IMR-90 (cell line): ENCODE results near the gene CYS1. TPM values are rescaled to one million over a fixed set of nuclear protein-coding genes. Genes with fewer than 3 reads are reported as not detected.

Source experiments
- ATAC-seq: fragments of 200-7000 bp; cut with Tn5 transposase; 2 replicates; pipeline ENCODE4 v1.9.1; 2020; ENCODE audit warnings: low read depth, mild to moderate bottlenecking, moderate library complexity
- BruUV-seq: library from RNA; stranded (reverse); fragments of 400-500 nt; replicated peaks from 2 replicates; lab custom pipeline; 2021; lab: Mats Ljungman, UMichigan
- CTCF ChIA-PET: fragments of 300-600 bp; formaldehyde crosslinking; extraction: SDS; loops from one replicate; lab custom pipeline; 2021; ENCODE audit warnings: antibody characterized with exemption; lab: Yijun Ruan, JAX
- POLR2A ChIA-PET: fragments of 300-600 bp; sonication (Branson Sonifier 250); formaldehyde crosslinking; loops from one replicate; lab custom pipeline; 2022; ENCODE audit warnings: antibody characterized with exemption; ENCODE audit not compliant: unreplicated experiment; lab: Charles Lee
- DNase-seq: peaks from one replicate; pipeline ENCODE4 v3.0.0; 2013
- H2AFZ ChIP-seq: replicated peaks from 2 replicates; pipeline ENCODE3; 2013; ENCODE audit warnings: low read length, mild to moderate bottlenecking; ENCODE audit not compliant: poor library complexity
- H2AK5ac ChIP-seq: 2 replicates; pipeline ENCODE4 v1.6.1; 2013; ENCODE audit warnings: low read depth, low read length, inconsistent platforms
- H2AK9ac ChIP-seq: replicated peaks from 2 replicates; pipeline ENCODE3; 2013; ENCODE audit warnings: mild to moderate bottlenecking, low read depth, low read length, moderate library complexity; ENCODE audit not compliant: poor library complexity
- H2BK120ac ChIP-seq: 2 replicates; pipeline ENCODE4 v1.6.1; 2013; ENCODE audit warnings: low read depth, low read length, inconsistent platforms
- H2BK15ac ChIP-seq: 3 replicates; pipeline ENCODE4 v1.6.1; 2013; ENCODE audit warnings: low read depth, low read length, inconsistent platforms
- H2BK20ac ChIP-seq: 2 replicates; pipeline ENCODE4 v1.6.1; 2013; ENCODE audit warnings: low read depth, mild to moderate bottlenecking, inconsistent platforms, low read length, moderate library complexity
- H2BK5ac ChIP-seq: 2 replicates; pipeline ENCODE4 v1.6.1; 2013; ENCODE audit warnings: mild to moderate bottlenecking, low read depth, low read length, inconsistent platforms; ENCODE audit not compliant: poor library complexity, severe bottlenecking
- H3K14ac ChIP-seq: replicated peaks from 2 replicates; pipeline ENCODE4 v1.6.1; 2013; ENCODE audit warnings: low read depth, low read length, inconsistent platforms
- H3K18ac ChIP-seq: 2 replicates; pipeline ENCODE4 v1.6.1; 2013; ENCODE audit warnings: low read depth, low read length, control low read depth
- H3K23ac ChIP-seq: 2 replicates; pipeline ENCODE4 v1.6.1; 2013; ENCODE audit warnings: low read depth, low read length, inconsistent platforms
- H3K27ac ChIP-seq: 2 replicates; pipeline ENCODE4 v1.5.1; 2013; ENCODE audit warnings: mild to moderate bottlenecking, control low read depth, low read length; ENCODE audit not compliant: insufficient read depth
- H3K27me3 ChIP-seq: 2 replicates; pipeline ENCODE4 v1.6.1; 2013; ENCODE audit warnings: low read length; ENCODE audit not compliant: control insufficient read depth, insufficient read depth
- H3K36me3 ChIP-seq: 2 replicates; pipeline ENCODE4 v1.6.1; 2013; ENCODE audit warnings: low read length, mixed read lengths; ENCODE audit not compliant: control insufficient read depth, insufficient read depth
- H3K4ac ChIP-seq: 2 replicates; pipeline ENCODE4 v1.6.1; 2013; ENCODE audit warnings: low read depth, low read length, inconsistent platforms
- H3K4me1 ChIP-seq: 2 replicates; pipeline ENCODE4 v1.6.1; 2013; ENCODE audit warnings: low read length, mixed read lengths; ENCODE audit not compliant: control insufficient read depth, insufficient read depth
- H3K4me2 ChIP-seq: 2 replicates; pipeline ENCODE4 v1.6.1; 2013; ENCODE audit warnings: low read depth, mild to moderate bottlenecking, control low read depth, low read length, moderate library complexity
- H3K4me3 ChIP-seq: 2 replicates; pipeline ENCODE4 v1.5.1; 2013; ENCODE audit warnings: low read depth, mild to moderate bottlenecking, control low read depth, low read length, moderate library complexity; ENCODE audit not compliant: insufficient read depth
- H3K56ac ChIP-seq: 2 replicates; pipeline ENCODE4 v1.6.1; 2013; ENCODE audit warnings: low read length, inconsistent platforms; ENCODE audit not compliant: insufficient read depth; ENCODE audit errors: extremely low read depth
- H3K79me1 ChIP-seq, 2 experiments: 2 replicates each; pipeline ENCODE4 v1.6.1; 2013; ENCODE audit warnings: low read length in 2 of 2, inconsistent platforms in 1 of 2, low read depth in 1 of 2
- H3K9ac ChIP-seq: 2 replicates; pipeline ENCODE4 v1.6.1; 2013; ENCODE audit warnings: low read depth, low read length, control low read depth
- H3K9me1 ChIP-seq: 2 replicates; pipeline ENCODE4 v1.6.1; 2013; ENCODE audit warnings: low read length, inconsistent platforms; ENCODE audit not compliant: insufficient read depth
- H3K9me3 ChIP-seq: 2 replicates; pipeline ENCODE4 v1.6.1; 2013; ENCODE audit warnings: low read length; ENCODE audit not compliant: control insufficient read depth, insufficient read depth
- H4K20me1 ChIP-seq: 2 replicates; pipeline ENCODE4 v1.6.1; 2013; ENCODE audit warnings: low read length, inconsistent platforms; ENCODE audit not compliant: insufficient read depth
- H4K5ac ChIP-seq: 2 replicates; pipeline ENCODE4 v1.6.1; 2013; ENCODE audit warnings: mild to moderate bottlenecking, low read depth, low read length, control low read depth
- H4K8ac ChIP-seq, 2 experiments: 2 replicates each; pipeline ENCODE4 v1.6.1; 2013; ENCODE audit warnings: low read depth in 2 of 2, low read length in 2 of 2, control low read depth in 1 of 2, inconsistent platforms in 1 of 2
- H4K91ac ChIP-seq: 2 replicates; pipeline ENCODE4 v1.6.1; 2013; ENCODE audit warnings: low read depth, low read length, inconsistent platforms; ENCODE audit not compliant: insufficient read depth
- CEBPB ChIP-seq: IDR thresholded peaks from 2 replicates; pipeline ENCODE4 v1.6.1; 2012; ENCODE audit warnings: low read depth, low read length, improper control_type of control experiment
- CHD1 ChIP-seq: IDR thresholded peaks from 2 replicates; pipeline ENCODE4 v1.6.1; 2012; ENCODE audit warnings: low read depth, low read length, improper control_type of control experiment
- MAFK ChIP-seq: IDR thresholded peaks from 2 replicates; pipeline ENCODE4 v1.6.1; 2012; ENCODE audit warnings: low read depth, low read length, improper control_type of control experiment
- MAZ ChIP-seq: IDR thresholded peaks from 2 replicates; pipeline ENCODE4 v1.6.1; 2012; ENCODE audit warnings: low read depth, mild to moderate bottlenecking, low read length, improper control_type of control experiment, moderate library complexity, borderline replicate concordance
- MXI1 ChIP-seq: IDR thresholded peaks from 2 replicates; pipeline ENCODE4 v1.6.1; 2012; ENCODE audit warnings: low read depth, mild to moderate bottlenecking, low read length, moderate library complexity, borderline replicate concordance
- NFE2L2 ChIP-seq: fragments of 150-350 bp; IDR thresholded peaks from 2 replicates; pipeline ENCODE4 v1.6.1; 2016; ENCODE audit warnings: low read depth, mild to moderate bottlenecking, low read length
- POLR2A ChIP-seq: IDR thresholded peaks from 2 replicates; pipeline ENCODE4 v1.6.1; 2012; ENCODE audit warnings: mild to moderate bottlenecking, low read depth, low read length
- RAD21 ChIP-seq: IDR thresholded peaks from 2 replicates; pipeline ENCODE4 v1.6.1; 2012; ENCODE audit warnings: low read length, improper control_type of control experiment
- RCOR1 ChIP-seq: IDR thresholded peaks from 2 replicates; pipeline ENCODE4 v1.6.1; 2012; ENCODE audit warnings: mild to moderate bottlenecking, low read length, improper control_type of control experiment; ENCODE audit not compliant: insufficient replicate concordance
- SMC3 ChIP-seq: fragments of 150-350 bp; IDR thresholded peaks from 2 replicates; pipeline ENCODE4 v1.6.1; 2016; ENCODE audit warnings: low read depth, mild to moderate bottlenecking, antibody characterized with exemption, low read length, moderate library complexity
- dilution Hi-C: fragments of 300-500 bp; cut with HindIII; formaldehyde crosslinking; loops from one replicate; pipeline ENCODE4 v1.14.3; 2018; ENCODE audit warnings: low sequenced_read_pairs; ENCODE audit not compliant: unreplicated experiment
- in situ Hi-C: fragments of 300-500 bp; cut with MboI; formaldehyde crosslinking; loops from 3 replicates; pipeline ENCODE4 v1.14.3; 2019; ENCODE audit warnings: low sequenced_read_pairs, inconsistent platforms, mixed read lengths
- intact Hi-C: fragments of 100-400 bp; cut with micrococcal nuclease; formaldehyde crosslinking; loops from 2 replicates; pipeline ENCODE4 v1.10.0; 2022
- polyA plus RNA-seq, 3 experiments: library from polyadenylated mRNA; depleted of rRNA; stranded (reverse); fragments of >200 nt; gene quantifications; 2 replicates each; pipeline ENCODE4 v1.2.3, GENCODE V29; 2012; ENCODE audit warnings: low replicate concordance in 1 of 3
- total RNA-seq: library from RNA; depleted of rRNA; stranded (reverse); fragments of >200 nt; gene quantifications from 2 replicates; pipeline ENCODE4 v1.2.3, GENCODE V29; 2012
- TF ChIP-seq, protein P1 (sequence below): fragments of 150-350 bp; IDR thresholded peaks from 2 replicates; pipeline ENCODE4 v1.6.1; 2016; ENCODE audit warnings: low read depth, mild to moderate bottlenecking, low read length, moderate library complexity, borderline replicate concordance
- TF ChIP-seq, protein P2 (sequence below): conservative IDR thresholded peaks from 2 replicates; pipeline ENCODE4 v1.5.1; 2012; ENCODE audit warnings: mild to moderate bottlenecking, low read depth, low read length, improper control_type of control experiment

Gene CYS1
- total and polyA plus RNA-seq, 2 of the 4 experiments (the other 2 are of a cell fraction), result under 0.01 to 0.12 TPM

DNA sequence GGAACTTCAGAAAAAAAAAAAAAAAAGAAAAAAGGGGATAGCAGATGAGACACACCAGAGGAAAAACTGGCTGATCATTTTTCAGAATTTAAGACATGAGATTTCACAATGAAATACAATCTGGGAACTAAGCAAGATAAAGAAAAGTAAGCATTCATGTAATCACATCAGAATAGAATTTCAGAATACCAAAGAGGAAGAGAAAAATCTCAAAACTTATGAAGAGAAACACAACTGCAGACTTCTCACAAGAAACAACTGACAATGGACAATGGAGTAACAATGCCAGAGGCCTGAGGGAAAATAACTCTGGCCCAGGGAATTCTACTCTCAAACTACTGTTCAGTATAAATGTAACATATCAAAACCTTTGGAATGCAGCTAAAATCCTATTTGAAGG lies 29.1 kb upstream of the CYS1 start:
- no peak overlapping the region for H3K27ac ChIP-seq
- H2BK15ac ChIP-seq, result no peak overlapping the region
- no peaks in the 10 kb centered on the region for H3K9me1 ChIP-seq
- no peak overlapping the region for H4K5ac ChIP-seq
- H3K23ac ChIP-seq, result no peak overlapping the region
- no peaks in the 10 kb centered on the region; the same call in 1 of the 2 replicates for H3K9me3 ChIP-seq
- no peaks in the 10 kb centered on the region for H3K36me3 ChIP-seq
- in situ Hi-C loops (no loop called here), dilution Hi-C loops (no loop called here), intact Hi-C loops (no loop called here)
- BruUV-seq, result no TSS peak
- no peaks in the 10 kb centered on the region for H3K79me1 ChIP-seq
- H4K91ac ChIP-seq, result no peak overlapping the region
- H3K4me1 ChIP-seq, result no peaks in the 10 kb centered on the region; the same call in 1 of the 2 replicates
- H3K9ac ChIP-seq, result no peak overlapping the region
- no peak overlapping the region for H2BK5ac ChIP-seq
- no peak overlapping the region for H3K4me3 ChIP-seq
- H2BK20ac ChIP-seq, result no peak overlapping the region
- ATAC-seq, result no peak
- no peaks in the 10 kb centered on the region for H3K27me3 ChIP-seq
- no peak overlapping the region for H2AK9ac ChIP-seq
- TF ChIP-seq RCOR1, result no peak
- TF ChIP-seq MXI1, result no peak
- no peak for TF ChIP-seq MAZ
- TF ChIP-seq, protein P1, sequence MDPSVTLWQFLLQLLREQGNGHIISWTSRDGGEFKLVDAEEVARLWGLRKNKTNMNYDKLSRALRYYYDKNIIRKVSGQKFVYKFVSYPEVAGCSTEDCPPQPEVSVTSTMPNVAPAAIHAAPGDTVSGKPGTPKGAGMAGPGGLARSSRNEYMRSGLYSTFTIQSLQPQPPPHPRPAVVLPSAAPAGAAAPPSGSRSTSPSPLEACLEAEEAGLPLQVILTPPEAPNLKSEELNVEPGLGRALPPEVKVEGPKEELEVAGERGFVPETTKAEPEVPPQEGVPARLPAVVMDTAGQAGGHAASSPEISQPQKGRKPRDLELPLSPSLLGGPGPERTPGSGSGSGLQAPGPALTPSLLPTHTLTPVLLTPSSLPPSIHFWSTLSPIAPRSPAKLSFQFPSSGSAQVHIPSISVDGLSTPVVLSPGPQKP, result no peak
- TF ChIP-seq MAFK, result no peak
- no peak for TF ChIP-seq SMC3
- TF ChIP-seq RAD21, result no peak
- no peak for TF ChIP-seq CEBPB
- TF ChIP-seq NFE2L2, result no peak
- TF ChIP-seq, protein P2, sequence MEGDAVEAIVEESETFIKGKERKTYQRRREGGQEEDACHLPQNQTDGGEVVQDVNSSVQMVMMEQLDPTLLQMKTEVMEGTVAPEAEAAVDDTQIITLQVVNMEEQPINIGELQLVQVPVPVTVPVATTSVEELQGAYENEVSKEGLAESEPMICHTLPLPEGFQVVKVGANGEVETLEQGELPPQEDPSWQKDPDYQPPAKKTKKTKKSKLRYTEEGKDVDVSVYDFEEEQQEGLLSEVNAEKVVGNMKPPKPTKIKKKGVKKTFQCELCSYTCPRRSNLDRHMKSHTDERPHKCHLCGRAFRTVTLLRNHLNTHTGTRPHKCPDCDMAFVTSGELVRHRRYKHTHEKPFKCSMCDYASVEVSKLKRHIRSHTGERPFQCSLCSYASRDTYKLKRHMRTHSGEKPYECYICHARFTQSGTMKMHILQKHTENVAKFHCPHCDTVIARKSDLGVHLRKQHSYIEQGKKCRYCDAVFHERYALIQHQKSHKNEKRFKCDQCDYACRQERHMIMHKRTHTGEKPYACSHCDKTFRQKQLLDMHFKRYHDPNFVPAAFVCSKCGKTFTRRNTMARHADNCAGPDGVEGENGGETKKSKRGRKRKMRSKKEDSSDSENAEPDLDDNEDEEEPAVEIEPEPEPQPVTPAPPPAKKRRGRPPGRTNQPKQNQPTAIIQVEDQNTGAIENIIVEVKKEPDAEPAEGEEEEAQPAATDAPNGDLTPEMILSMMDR, result no peak
- no peak for TF ChIP-seq CHD1
- no peak for TF ChIP-seq POLR2A
- no peak overlapping the region for H2AK5ac ChIP-seq
- no peaks in the 10 kb centered on the region for H4K20me1 ChIP-seq
- H3K4ac ChIP-seq, result no peak overlapping the region
- H3K4me2 ChIP-seq, result no peak overlapping the region
- no peak for DNase-seq
- H2AFZ ChIP-seq, result no peak overlapping the region
- H3K18ac ChIP-seq, result no peak overlapping the region
- CTCF ChIA-PET, result no interaction called here
- POLR2A ChIA-PET, result no interaction called here
- H3K56ac ChIP-seq, result no peak overlapping the region
- no peak overlapping the region for H2BK120ac ChIP-seq
- H3K14ac ChIP-seq, result no peak overlapping the region
- no peak overlapping the region for H4K8ac ChIP-seq
